ENCODE results near the gene DGCR8.
"Not testable (repeated sequence)": the region's sequence is repeated elsewhere in the genome, so short reads cannot be mapped to it uniquely, and the experiment has no call there.

Gene DGCR8

DNA sequence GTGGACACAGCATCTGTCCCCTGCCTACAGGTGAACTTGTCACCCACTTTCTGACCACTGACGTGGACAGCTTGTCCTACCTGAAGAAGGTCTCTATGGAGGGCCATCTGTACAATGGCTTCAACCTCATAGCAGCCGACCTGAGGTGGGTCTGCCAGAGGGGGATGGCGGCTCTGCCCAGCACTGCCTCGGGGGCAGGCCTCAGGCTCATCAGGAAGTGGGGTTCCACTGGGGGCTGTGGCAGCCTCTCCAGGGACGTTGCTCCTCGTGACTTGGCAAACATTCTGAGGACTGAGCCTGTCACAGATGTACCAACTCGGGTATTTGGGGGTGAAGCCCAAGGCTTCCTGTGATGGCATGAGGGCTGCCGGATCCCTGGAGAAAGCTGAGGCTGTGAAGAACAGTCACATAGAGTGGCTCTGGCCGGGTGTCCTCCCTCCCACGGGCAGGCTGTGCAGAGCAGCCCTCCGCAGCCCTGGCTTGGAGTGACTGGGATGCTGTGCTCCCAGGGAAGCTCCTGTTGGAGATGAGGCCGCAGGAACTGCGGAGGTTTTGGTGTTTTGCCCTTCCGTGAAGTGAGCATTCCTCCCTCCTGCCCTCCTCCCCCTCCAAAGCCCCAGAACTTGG, 26.5 kb upstream of the DGCR8 start:
- no peak for DNase-seq

- DNase-seq, result no peak
Observed at GRCh38 chr22:20054034-20054427, 26.0 kb upstream of the DGCR8 start.

GRCh38 chr22:20054485-20054884, 25.6 kb upstream of the DGCR8 start:
- no peak for DNase-seq

DNA sequence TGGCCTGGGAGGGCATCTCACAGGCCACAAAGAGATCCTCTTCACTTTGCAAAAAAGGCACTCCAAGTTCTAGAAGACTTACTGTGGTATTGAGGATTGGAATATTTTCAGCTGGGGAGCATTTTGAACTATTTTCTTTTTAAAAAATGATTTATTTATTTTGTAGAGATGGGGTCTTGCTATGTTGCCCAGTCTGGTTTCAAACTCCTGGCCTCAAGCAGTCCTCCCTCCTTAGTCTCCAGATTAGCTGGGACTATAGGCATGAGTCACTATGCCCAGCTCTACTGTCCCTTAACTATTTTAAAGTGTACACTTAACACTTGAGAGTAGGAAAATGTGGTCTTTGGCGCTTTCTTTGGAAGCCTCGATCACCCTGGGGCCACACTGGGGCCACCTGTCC, 24.9 kb upstream of the DGCR8 start:
- DNase-seq, result no peak

GRCh38 chr22:20055654-20056053, 24.4 kb upstream of the DGCR8 start:
- no peak for DNase-seq

GRCh38 chr22:20056161-20056560, 23.9 kb upstream of the DGCR8 start:
- no peak for DNase-seq

- no peak for DNase-seq
Observed at GRCh38 chr22:20056696-20057386, 23.2 kb upstream of the DGCR8 start.

- no peak for DNase-seq
Observed at GRCh38 chr22:20057596-20058268, 22.3 kb upstream of the DGCR8 start.

- peak; percentile 74 for DNase-seq
Observed at GRCh38 chr22:20058989-20059770, 20.9 kb upstream of the DGCR8 start.

GRCh38 chr22:20060700-20061480, 19.2 kb upstream of the DGCR8 start:
- no peak for DNase-seq

- no peak for DNase-seq
Observed at GRCh38 chr22:20061481-20061861, 18.6 kb upstream of the DGCR8 start.

GRCh38 chr22:20062043-20062765, 17.8 kb upstream of the DGCR8 start:
- DNase-seq, result no peak

- no peak for DNase-seq
Observed at GRCh38 chr22:20062766-20063083, 17.3 kb upstream of the DGCR8 start.

DNA sequence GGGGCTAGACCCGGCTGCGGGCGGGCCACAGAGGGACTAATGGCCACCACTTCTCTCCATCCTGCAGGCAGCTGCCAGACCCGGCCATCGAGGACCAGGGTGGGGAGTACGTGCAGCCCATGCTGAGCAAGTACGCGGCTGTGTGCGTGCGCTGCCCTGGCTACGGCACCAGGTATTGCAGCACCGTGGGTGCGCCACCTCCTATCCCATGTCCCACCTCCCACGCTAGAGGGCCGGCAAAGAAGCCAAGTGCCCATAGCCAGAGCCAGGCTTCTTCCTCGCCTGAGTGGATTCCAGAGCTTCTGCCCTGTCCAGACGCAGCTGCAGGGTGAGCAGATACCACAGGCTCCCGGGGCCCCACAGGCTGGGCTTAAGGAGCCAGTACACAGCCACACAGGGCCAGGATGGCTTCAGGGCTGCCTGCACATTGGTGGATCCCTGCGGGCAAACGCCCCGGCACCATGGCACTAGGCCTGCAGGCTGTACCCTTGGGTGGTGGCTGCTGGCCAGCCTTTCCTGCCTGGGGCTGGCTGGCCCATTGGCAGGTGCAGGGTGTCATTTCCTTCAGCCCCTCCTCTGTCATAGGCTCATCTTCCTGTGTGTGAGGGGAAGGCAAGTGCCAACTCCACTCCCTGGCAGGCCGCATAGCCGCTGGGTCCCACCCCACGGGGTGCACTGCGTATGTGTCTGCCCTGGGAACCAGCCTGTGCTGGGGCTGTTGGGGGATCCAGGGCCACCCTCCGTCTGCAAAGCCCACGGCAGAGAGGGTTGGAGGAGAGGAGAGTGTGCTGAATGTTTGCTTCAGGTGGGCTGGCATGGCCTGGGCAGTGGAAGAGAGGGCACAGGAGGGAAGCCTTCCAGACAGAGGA, 16.5 kb upstream of the DGCR8 start:
- DNase-seq, result no peak

DNA sequence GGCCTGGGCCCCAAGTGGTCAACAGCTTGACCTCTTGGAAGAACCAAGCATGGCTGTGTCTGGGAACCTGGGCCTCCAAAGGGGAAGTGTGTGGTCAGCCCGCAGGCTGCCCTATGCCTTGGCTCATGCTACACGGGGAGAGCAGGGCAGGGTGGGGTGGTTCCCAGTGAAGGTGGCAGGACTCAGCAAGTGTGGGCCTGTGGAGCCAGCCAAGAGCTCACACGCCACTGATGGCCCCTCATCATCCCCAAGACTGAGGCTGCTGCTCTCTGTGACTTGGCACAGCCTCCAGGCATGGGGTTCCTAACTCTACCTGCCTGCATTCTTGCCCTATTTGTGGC, 15.9 kb upstream of the DGCR8 start:
- DNase-seq, result no peak

- DNase-seq, result no peak
Observed at GRCh38 chr22:20064545-20065262, 15.3 kb upstream of the DGCR8 start.

- no peak for DNase-seq
Observed at GRCh38 chr22:20065896-20066616, 14.0 kb upstream of the DGCR8 start.

- no peak for DNase-seq
Observed at GRCh38 chr22:20066617-20067383, 13.2 kb upstream of the DGCR8 start.

DNA sequence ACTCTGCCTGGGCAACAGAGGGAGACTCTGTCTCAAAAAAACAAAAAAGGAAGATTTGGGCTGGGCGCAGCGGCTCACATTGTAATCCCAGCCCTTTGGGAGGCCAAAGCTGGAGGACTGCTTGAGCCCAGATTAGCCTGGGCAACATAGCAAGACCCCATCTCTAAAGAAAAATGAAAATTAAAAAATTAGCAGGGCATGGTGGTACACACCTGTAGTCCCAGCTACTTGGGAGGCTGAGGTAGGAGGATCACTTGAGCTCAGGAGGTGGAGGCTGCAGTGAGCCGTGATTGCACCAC, 12.7 kb upstream of the DGCR8 start:
- DNase-seq, result not testable (repeated sequence)
